PFSK-1 (cell line): Measurements from ENCODE around the gene EFCAB11.

Experiments used
- FOXP2 ChIP-seq: optimal IDR thresholded peaks from 2 replicates; pipeline ENCODE3; 2011; ENCODE audit warnings: borderline replicate concordance, control low read depth, inconsistent platforms; ENCODE audit not compliant: insufficient read depth; ENCODE audit errors: extremely low read length, extremely low read depth
- POLR2AphosphoS5 ChIP-seq: IDR thresholded peaks from 2 replicates; pipeline ENCODE4 v1.6.1; 2012; ENCODE audit warnings: low read depth, mild to moderate bottlenecking, control low read depth, low read length, moderate library complexity
- SIN3A ChIP-seq: IDR thresholded peaks from 2 replicates; pipeline ENCODE4 v1.6.1; 2012; ENCODE audit warnings: mild to moderate bottlenecking, low read length, moderate library complexity, borderline replicate concordance; ENCODE audit not compliant: insufficient read depth
- TAF1 ChIP-seq: IDR thresholded peaks from 2 replicates; pipeline ENCODE4 v1.6.1; 2012; ENCODE audit warnings: low read length, control low read depth, borderline replicate concordance; ENCODE audit not compliant: insufficient read depth
- TF ChIP-seq, protein P1 (sequence below), 2 experiments: IDR thresholded peaks; 2 replicates each; pipeline versions ENCODE4 v1.6.1 to v1.8.0; 2011 to 2012; ENCODE audit warnings: low read depth in 2 of 2, low read length in 2 of 2, control low read depth in 1 of 2, inconsistent platforms in 1 of 2, mild to moderate bottlenecking in 1 of 2, moderate library complexity in 1 of 2; ENCODE audit not compliant: insufficient read depth in 1 of 2

Gene EFCAB11

GRCh38 chr14:89910691-89911009 lies 43.9 kb downstream of the EFCAB11 start:
- no peak for TF ChIP-seq TAF1
- TF ChIP-seq POLR2AphosphoS5 = no peak
- TF ChIP-seq, protein P1, sequence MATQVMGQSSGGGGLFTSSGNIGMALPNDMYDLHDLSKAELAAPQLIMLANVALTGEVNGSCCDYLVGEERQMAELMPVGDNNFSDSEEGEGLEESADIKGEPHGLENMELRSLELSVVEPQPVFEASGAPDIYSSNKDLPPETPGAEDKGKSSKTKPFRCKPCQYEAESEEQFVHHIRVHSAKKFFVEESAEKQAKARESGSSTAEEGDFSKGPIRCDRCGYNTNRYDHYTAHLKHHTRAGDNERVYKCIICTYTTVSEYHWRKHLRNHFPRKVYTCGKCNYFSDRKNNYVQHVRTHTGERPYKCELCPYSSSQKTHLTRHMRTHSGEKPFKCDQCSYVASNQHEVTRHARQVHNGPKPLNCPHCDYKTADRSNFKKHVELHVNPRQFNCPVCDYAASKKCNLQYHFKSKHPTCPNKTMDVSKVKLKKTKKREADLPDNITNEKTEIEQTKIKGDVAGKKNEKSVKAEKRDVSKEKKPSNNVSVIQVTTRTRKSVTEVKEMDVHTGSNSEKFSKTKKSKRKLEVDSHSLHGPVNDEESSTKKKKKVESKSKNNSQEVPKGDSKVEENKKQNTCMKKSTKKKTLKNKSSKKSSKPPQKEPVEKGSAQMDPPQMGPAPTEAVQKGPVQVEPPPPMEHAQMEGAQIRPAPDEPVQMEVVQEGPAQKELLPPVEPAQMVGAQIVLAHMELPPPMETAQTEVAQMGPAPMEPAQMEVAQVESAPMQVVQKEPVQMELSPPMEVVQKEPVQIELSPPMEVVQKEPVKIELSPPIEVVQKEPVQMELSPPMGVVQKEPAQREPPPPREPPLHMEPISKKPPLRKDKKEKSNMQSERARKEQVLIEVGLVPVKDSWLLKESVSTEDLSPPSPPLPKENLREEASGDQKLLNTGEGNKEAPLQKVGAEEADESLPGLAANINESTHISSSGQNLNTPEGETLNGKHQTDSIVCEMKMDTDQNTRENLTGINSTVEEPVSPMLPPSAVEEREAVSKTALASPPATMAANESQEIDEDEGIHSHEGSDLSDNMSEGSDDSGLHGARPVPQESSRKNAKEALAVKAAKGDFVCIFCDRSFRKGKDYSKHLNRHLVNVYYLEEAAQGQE (IDR thresholded peaks at IDR 0.05; ENCODE audit: insufficient read depth in 1 of 2, low read depth in 2 of 2, low read length in 2 of 2) = no peak
- TF ChIP-seq FOXP2 = no peak
- no peak for TF ChIP-seq SIN3A

GRCh38 chr14:89909586-89909985 lies 44.9 kb downstream of the EFCAB11 start:
- TF ChIP-seq SIN3A (no peak), FOXP2 (no peak), TAF1 (no peak), POLR2AphosphoS5 (no peak)
- TF ChIP-seq, protein P1 (IDR thresholded peaks at IDR 0.05; ENCODE audit: insufficient read depth in 1 of 2, low read depth in 2 of 2, low read length in 2 of 2) = no peak

GRCh38 chr14:89908712-89909450 lies 45.6 kb downstream of the EFCAB11 start:
- TF ChIP-seq SIN3A (no peak), FOXP2 (no peak), TAF1 (no peak), POLR2AphosphoS5 (no peak)
- TF ChIP-seq, protein P1 (IDR thresholded peaks at IDR 0.05; ENCODE audit: insufficient read depth in 1 of 2, low read depth in 2 of 2, low read length in 2 of 2) = no peak

DNA sequence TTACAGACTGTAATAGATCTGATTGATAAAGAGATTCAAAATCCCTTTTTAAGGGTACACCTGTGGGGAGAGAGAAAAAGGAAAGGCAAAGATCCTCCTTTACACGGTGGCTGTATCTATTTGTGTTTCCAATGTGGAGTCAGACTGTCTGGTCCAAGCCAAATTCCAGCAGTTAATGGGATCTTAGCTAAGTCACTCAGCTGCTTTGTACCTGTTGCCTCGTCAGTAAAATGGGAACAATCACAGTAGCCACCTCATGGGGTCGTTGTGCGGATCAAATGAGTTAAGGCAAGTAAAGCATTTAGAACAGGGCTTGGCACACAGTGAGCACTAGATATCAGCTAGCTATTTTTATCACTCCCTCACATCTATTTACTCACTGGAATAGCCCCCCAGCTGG lies 46.9 kb downstream of the EFCAB11 start:
- TF ChIP-seq, protein P1 (IDR thresholded peaks at IDR 0.05; ENCODE audit: insufficient read depth in 1 of 2, low read depth in 2 of 2, low read length in 2 of 2) = no peak
- no peak for TF ChIP-seq FOXP2

GRCh38 chr14:89906000-89906399 lies 48.5 kb downstream of the EFCAB11 start:
- TF ChIP-seq TAF1 (no peak), POLR2AphosphoS5 (no peak), SIN3A (no peak), FOXP2 (no peak)
- TF ChIP-seq, protein P1 (IDR thresholded peaks at IDR 0.05; ENCODE audit: insufficient read depth in 1 of 2, low read depth in 2 of 2, low read length in 2 of 2) = no peak
